Prostate gland (tissue), 2 donors: ENCODE results near the gene LSM4. TPM values are rescaled to one million over a fixed set of nuclear protein-coding genes. Genes with fewer than 3 reads are reported as not detected.

Experiments
- DNase-seq: peaks from one replicate; pipeline ENCODE4 v3.0.0-alpha.2; 2019; ENCODE audit warnings: low spot score
- H3K27ac ChIP-seq, 2 donors: fragments of 200-600 bp; sonication (generic); 2 replicates each; pipeline ENCODE4 v1.5.1; 2017 to 2019
- H3K27me3 ChIP-seq: fragments of 200-600 bp; sonication (generic); replicated peaks from 2 replicates; pipeline ENCODE4 v1.5.1; 2019; ENCODE audit not compliant: insufficient read depth
- H3K36me3 ChIP-seq, 2 donors: fragments of 200-600 bp; sonication (generic); 1 replicate in 1 of 2; 2 replicates in 1 of 2; pipeline versions ENCODE4 v1.5.1 to v1.8.1; 2017 to 2019
- H3K4me1 ChIP-seq: fragments of 200-600 bp; sonication (generic); replicated peaks from 2 replicates; pipeline ENCODE4 v1.5.1; 2019
- H3K4me3 ChIP-seq, 2 donors: fragments of 200-600 bp; sonication (generic); 2 replicates each; pipeline ENCODE4 v1.5.1; 2017 to 2019
- H3K9me3 ChIP-seq: fragments of 200-600 bp; sonication (generic); 2 replicates; pipeline ENCODE4 v1.5.1; 2017
- CTCF ChIP-seq, 4 experiments: fragments of 200-600 bp in 2 of 4; fragments of 450-650 bp in 2 of 4; sonication (generic) in 2 of 4; IDR thresholded peaks; 1 replicate in 3 of 4; 2 replicates in 1 of 4; pipeline ENCODE4 v1.5.1; 2016 to 2019; ENCODE audit warnings: antibody characterized with exemption in 4 of 4, mild to moderate bottlenecking in 2 of 4, moderate library complexity in 2 of 4
- POLR2A ChIP-seq: fragments of 450-650 bp; IDR thresholded peaks from one replicate; pipeline ENCODE4 v1.6.1; 2016; ENCODE audit warnings: antibody characterized with exemption, mild to moderate bottlenecking
- POLR2AphosphoS5 ChIP-seq: sonication (generic); formaldehyde crosslinking; IDR thresholded peaks from one replicate; pipeline ENCODE4 v1.6.1; 2017; ENCODE audit warnings: antibody characterized with exemption
- WGBS: methylation state at CpG from one replicate; pipeline ENCODE4 v1.1.5; 2018; 5-methylcytosine and 5-hydroxymethylcytosine counted together
- intact Hi-C: fragments of 100-400 bp; cut with DNase I; formaldehyde crosslinking; loops from one replicate; pipeline ENCODE4 v1.14.2; 2022
- total RNA-seq, 2 donors: library from RNA; depleted of rRNA; stranded (reverse); fragments of >200 nt; gene quantifications; one replicate each; pipeline ENCODE4 v1.1.0, GENCODE V29; 2016

The LSM4 gene
- total RNA-seq, 2 donors from 2014 or later, result 157 to 215 TPM

- WGBS, result 52% methylated on average over 20 of the region's 21 CpGs
- TF ChIP-seq POLR2AphosphoS5 (no peak), POLR2A (no peak), CTCF (IDR thresholded peaks at IDR 0.05) (no peak)
- H3K36me3 ChIP-seq, result no peaks in the 10 kb centered on the region
- H3K9me3 ChIP-seq, result no peaks in the 10 kb centered on the region
- H3K4me1 ChIP-seq, result no peaks in the 10 kb centered on the region
- peak overlapping the region; percentile 61 to 65 for H3K4me3 ChIP-seq
- intact Hi-C loops, result no loop called here
- peak overlapping the region; percentile 97 to 98 for H3K27ac ChIP-seq
- H3K27me3 ChIP-seq, result no peaks in the 10 kb centered on the region
- DNase-seq, result no peak
Measured at GRCh38 chr19:18291019-18291524, 31.8 kb downstream of the LSM4 start.

GRCh38 chr19:18290302-18291018 is 32.4 kb downstream of the LSM4 start:
- H3K9me3 ChIP-seq, result no peaks in the 10 kb centered on the region
- no peak overlapping the region for H3K4me3 ChIP-seq
- no peak for DNase-seq
- peak overlapping the region; percentile 97 to 98 for H3K27ac ChIP-seq
- no peaks in the 10 kb centered on the region for H3K27me3 ChIP-seq
- whole genome bisulfite sequencing, result 43% methylated on average over 14 of the region's 14 CpGs
- intact Hi-C loops, result no loop called here
- TF ChIP-seq CTCF (IDR thresholded peaks at IDR 0.05) (no peak), POLR2AphosphoS5 (no peak), POLR2A (no peak)
- no peaks in the 10 kb centered on the region for H3K36me3 ChIP-seq
- no peaks in the 10 kb centered on the region for H3K4me1 ChIP-seq

GRCh38 chr19:18289471-18290301 is 33.2 kb downstream of the LSM4 start:
- 63% methylated on average over 12 of the region's 12 CpGs for WGBS
- Histone ChIP-seq H3K4me3 (no peak overlapping the region), H3K4me1 (no peaks in the 10 kb centered on the region), H3K9me3 (no peaks in the 10 kb centered on the region), H3K27ac (peak overlapping the region; percentile 97 to 98), H3K27me3 (no peaks in the 10 kb centered on the region), H3K36me3 (no peaks in the 10 kb centered on the region)
- no peak for DNase-seq
- intact Hi-C loops, result no loop called here
- TF ChIP-seq POLR2A (no peak), CTCF (IDR thresholded peaks at IDR 0.05) (no peak), POLR2AphosphoS5 (no peak)

GRCh38 chr19:18287836-18288772 is 34.8 kb downstream of the LSM4 start:
- Histone ChIP-seq H3K4me3 (no peak overlapping the region), H3K36me3 (no peaks in the 10 kb centered on the region), H3K9me3 (no peaks in the 10 kb centered on the region), H3K27me3 (no peaks in the 10 kb centered on the region), H3K27ac (peak overlapping the region; percentile 62 to 75), H3K4me1 (no peaks in the 10 kb centered on the region)
- 25% methylated on average over 25 of the region's 26 CpGs for WGBS
- DNase-seq, result no peak
- TF ChIP-seq POLR2A (peak; percentile 31), POLR2AphosphoS5 (peak; percentile 5), CTCF (IDR thresholded peaks at IDR 0.05) (peak in 1 of 4 experiments; percentile 12)
- intact Hi-C loops, result no loop called here
